Measurements from ENCODE around the gene PSMD5.
A peak's percentile ranks its signal among the peaks of the same experiment; 100 is the strongest.

The PSMD5 gene

DNA sequence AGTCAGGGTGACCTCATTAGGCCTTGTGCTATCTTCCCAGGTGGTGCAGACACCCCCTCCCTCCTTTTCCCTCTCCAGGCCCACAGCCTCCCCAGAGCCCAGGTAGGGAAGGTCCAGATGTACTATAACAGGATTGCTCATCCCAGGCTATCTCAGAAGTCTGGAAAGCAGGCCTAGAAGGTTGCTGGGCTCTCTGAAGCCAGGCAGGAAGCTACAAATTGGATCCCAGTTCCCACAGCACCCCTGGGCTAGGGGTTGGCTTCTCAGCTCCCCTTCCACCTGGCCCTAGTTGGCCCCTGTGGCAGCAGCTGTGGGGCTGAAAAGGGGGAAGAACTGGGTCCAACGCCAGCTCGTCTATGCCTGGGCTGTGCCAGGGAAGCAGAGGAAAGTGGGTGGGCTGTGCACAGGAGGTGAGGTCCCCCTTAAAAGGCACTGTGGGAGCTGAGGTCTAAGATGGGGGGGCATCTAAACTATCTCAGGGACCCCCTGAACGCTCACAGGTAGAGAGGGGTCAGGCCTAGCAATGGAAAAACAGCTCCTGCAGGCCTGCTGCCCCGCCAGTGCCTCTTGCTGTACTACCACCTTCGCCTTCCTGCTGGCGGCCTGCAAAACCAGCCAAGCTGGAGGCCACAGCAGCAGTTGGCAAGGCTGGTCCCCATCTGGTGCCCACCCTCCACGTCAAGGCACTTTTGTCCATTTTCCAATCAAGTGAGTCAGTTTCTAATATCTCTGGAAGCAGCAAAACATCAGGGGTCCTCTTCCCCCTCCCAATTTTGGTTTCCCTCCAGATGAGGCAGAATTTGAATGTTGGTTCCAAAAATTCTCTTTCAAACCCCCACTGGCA lies 13.3 kb upstream of the PSMD5 start:
- H3K9me3 Mint-ChIP-seq, result no peaks in the 10 kb centered on the region

DNA sequence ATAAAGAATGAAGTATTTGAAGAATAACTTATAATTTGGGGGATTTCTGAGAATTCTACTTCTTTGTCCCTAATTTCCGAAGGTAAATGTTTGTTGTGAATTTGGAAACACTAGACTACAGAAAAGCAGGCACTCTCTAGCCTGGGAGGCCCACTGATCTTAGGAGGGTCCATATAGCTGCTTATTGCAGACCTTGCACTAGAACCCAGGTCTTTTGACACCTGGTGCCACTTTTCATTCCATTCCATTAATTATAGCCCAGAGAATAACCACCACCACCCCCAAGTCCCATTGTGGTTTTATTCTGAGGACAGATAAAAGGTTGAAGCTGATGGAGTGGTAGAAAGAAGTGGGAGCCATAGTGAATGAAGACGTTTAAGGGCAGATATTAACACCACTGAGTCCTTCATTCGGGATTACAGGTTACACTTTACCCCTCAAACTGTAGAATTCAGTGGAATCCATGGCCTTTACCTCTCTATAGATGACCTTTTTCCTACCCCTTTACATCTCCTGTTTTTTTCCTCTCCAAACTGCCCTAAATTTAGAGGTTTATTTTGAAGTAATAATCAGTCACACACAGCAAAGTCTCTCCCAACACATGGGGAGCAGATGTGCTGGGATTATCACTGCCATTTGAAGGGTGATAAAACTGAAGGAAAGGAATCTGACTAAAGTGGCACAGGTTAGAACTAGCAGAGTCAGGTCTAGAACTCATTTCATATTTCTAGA lies 12.0 kb upstream of the PSMD5 start:
- H3K36me3 Mint-ChIP-seq (ENCODE audit: low read depth), result peaks cover 40% of the 10 kb centered on the region

More for the DNA sequence above, 13.3 kb upstream of the PSMD5 start:
- H3K36me3 Mint-ChIP-seq (ENCODE audit: low read depth), result peaks cover 48% of the 10 kb centered on the region
- peaks cover 7% of the 10 kb centered on the region for H3K4me1 Mint-ChIP-seq (ENCODE audit: low read depth)
- H3K4me3 Mint-ChIP-seq, result no peak overlapping the region
- no peaks in the 10 kb centered on the region for H3K27me3 Mint-ChIP-seq (ENCODE audit: low read depth)
- H3K27ac Mint-ChIP-seq, result peak overlapping the region; percentile 26

DNA sequence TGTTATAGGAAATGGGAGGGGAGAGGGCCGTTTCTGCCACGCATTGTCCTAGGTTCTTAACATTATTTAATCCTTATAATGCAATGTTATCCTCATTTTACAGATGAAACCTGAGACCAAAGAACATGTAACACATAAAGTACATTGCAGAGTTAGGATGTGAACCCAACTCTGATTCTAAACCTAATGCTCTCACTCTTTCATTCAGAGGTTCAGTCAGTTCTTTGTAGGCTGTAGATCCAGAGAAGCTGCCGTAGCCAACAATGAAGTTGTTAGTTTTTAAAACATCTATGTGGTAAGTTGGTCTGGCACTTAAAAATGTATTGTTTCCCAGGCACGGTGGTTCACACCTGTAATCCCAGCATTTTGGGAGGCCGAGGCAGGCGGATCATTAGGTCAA lies 10.5 kb upstream of the PSMD5 start:
- H3K36me3 Mint-ChIP-seq (ENCODE audit: low read depth), result peaks cover 35% of the 10 kb centered on the region
- no peaks in the 10 kb centered on the region for H3K9me3 Mint-ChIP-seq
- no peaks in the 10 kb centered on the region for H3K27me3 Mint-ChIP-seq (ENCODE audit: low read depth)
- no peak overlapping the region for H3K4me3 Mint-ChIP-seq
- no peak overlapping the region for H3K27ac Mint-ChIP-seq
- peaks cover 9% of the 10 kb centered on the region for H3K4me1 Mint-ChIP-seq (ENCODE audit: low read depth)

More for the DNA sequence above, 12.0 kb upstream of the PSMD5 start:
- Mint-ChIP-seq H3K27me3 (ENCODE audit: low read depth) (no peaks in the 10 kb centered on the region), H3K4me1 (ENCODE audit: low read depth) (peaks cover 7% of the 10 kb centered on the region), H3K27ac (peak overlapping the region; percentile 21), H3K4me3 (no peak overlapping the region), H3K9me3 (no peaks in the 10 kb centered on the region)

DNA sequence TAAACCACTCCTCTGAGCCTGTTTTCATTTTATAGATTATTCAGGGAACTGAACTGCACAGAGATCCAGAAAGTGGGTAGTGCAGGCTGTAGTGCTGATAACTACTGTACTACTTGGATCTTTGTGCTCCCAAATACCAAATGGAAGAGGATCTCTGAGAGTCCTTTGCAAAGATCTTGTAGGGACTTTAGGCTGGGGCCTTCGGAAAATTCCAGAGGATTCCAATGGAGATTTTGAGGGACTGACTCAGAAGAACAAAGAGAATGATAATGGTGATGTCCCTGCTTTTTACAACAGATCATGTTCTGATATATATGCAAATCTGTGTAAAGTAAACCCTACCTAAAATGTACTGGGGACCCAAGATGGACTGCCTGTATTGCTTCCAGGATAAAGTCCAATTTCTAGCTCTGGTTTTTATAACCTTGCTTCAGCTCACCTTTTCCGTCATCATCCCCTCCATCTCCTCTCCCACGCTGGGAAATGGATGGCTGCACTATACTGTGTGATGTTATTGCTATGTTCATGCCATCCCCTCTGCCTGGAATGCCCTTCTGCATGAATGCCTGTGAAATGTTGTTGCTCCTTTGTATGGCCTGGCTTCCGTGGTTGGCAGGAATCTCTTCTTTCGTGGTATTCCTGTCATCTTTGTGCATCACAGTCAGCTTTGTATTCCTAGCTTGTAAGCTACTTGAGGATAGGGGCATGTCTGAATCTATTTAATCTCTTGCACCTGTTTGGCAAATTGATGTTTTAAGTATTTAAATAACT lies 9.7 kb upstream of the PSMD5 start:
- Mint-ChIP-seq H3K4me1 (ENCODE audit: low read depth) (peaks cover 14% of the 10 kb centered on the region), H3K27me3 (ENCODE audit: low read depth) (no peaks in the 10 kb centered on the region), H3K9me3 (no peaks in the 10 kb centered on the region), H3K27ac (no peak overlapping the region), H3K4me3 (no peak overlapping the region), H3K36me3 (ENCODE audit: low read depth) (peaks cover 35% of the 10 kb centered on the region)

DNA sequence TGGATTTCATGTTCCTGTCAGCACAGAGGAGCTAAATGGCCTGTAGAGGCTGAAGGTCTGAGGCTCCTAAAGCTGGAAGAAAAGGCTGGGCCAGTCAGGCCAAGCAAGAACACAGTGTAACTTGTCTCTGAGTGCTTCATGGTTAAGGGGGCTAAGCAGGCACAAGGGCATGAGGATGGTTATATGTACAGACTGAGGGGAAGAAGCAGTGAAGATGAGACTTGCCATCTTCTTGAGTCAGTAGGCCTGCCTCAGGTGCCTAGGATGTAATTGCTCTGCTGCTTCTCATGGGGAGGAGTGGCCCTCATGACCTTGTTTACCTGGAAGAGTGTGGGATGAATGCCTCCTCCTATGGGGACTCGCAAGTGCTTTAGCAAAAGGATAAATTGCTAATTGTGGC lies 8.7 kb upstream of the PSMD5 start:
- H3K36me3 Mint-ChIP-seq (ENCODE audit: low read depth), result peaks cover 34% of the 10 kb centered on the region
- H3K4me1 Mint-ChIP-seq (ENCODE audit: low read depth), result peaks cover 21% of the 10 kb centered on the region
- H3K4me3 Mint-ChIP-seq, result no peak overlapping the region
- no peak overlapping the region for H3K27ac Mint-ChIP-seq
- H3K27me3 Mint-ChIP-seq (ENCODE audit: low read depth), result no peaks in the 10 kb centered on the region
- no peaks in the 10 kb centered on the region for H3K9me3 Mint-ChIP-seq

DNA sequence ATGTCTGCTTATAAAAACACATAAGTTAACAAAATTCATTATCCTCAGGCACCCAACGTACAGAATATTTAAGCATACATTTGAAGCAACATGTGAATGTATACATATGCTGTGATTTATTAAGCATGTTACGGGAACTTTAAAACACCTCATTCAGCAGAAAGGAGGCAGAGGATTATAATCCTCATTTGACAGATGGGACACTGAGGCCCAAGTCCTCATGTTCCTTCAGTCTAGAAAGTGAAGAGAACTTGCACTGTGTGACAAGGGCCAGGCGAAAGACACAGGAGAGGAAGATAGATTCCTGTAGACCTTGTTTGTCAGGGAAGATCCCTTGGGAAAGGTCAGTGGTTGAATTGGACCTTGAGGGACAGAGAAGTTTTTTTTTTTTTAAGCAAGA lies 7.6 kb upstream of the PSMD5 start:
- H3K9me3 Mint-ChIP-seq, result no peaks in the 10 kb centered on the region
- no peaks in the 10 kb centered on the region for H3K27me3 Mint-ChIP-seq (ENCODE audit: low read depth)
- H3K27ac Mint-ChIP-seq, result no peak overlapping the region
- no peak overlapping the region for H3K4me3 Mint-ChIP-seq
- peaks cover 36% of the 10 kb centered on the region for H3K36me3 Mint-ChIP-seq (ENCODE audit: low read depth)
- peaks cover 32% of the 10 kb centered on the region for H3K4me1 Mint-ChIP-seq (ENCODE audit: low read depth)

DNA sequence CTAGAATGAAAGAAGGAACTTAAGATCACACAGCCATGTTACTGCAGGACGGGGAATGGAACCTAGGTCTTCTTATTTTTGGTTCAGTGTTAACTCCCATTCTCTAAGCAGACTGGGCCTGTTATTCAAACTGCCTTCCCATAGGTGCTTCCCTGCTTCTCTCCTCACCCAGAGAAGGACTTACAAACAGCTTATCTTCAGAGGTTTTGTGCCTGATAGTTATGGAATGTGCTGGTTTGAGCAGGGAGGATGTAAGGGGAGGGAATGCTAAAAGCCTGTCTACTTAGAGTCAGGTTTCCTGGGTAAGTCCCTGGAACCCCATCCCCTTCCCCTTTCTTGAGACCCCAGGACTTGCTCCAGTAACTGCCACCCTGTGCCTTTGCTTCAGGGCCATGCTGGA lies 4.2 kb upstream of the PSMD5 start:
- H3K4me3 Mint-ChIP-seq, result no peak overlapping the region
- H3K9me3 Mint-ChIP-seq, result no peaks in the 10 kb centered on the region
- no peaks in the 10 kb centered on the region for H3K27me3 Mint-ChIP-seq (ENCODE audit: low read depth)
- peaks cover 45% of the 10 kb centered on the region for H3K36me3 Mint-ChIP-seq (ENCODE audit: low read depth)
- peaks cover 49% of the 10 kb centered on the region for H3K4me1 Mint-ChIP-seq (ENCODE audit: low read depth)
- peak overlapping the region; percentile 95 for H3K27ac Mint-ChIP-seq

DNA sequence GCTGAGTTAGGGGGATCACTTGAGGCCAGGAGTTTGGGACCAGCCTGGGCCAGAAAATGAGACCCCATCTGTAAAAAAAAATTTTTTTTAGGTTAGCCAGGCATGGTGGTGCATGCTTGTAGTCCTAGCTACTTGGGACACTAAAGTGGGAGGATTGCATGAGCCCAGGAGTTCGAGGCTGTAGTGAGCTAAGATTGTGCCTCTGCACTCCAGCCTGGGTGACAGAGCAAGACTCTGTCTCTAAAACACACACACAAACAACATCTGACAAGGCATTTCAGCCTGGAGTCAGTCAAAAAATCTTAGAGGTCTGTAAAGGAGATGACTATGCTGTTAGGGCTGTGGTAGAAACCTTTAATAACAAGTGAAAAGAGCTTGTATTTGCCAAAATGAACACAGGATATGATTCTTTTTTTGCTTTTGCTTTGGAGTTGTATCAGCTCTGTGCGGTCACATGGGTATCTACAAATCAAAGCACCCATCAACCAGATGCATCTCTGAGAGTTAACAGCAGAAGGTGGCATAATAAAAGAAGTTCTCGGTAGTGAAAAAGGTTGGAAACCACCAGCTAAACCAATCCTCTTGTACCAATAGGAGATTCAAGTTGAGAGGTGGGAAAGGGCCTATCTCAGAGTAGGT lies 3.6 kb upstream of the PSMD5 start:
- peaks cover 55% of the 10 kb centered on the region for H3K4me1 Mint-ChIP-seq (ENCODE audit: low read depth)
- peak overlapping the region; percentile 49 for H3K4me3 Mint-ChIP-seq
- no peaks in the 10 kb centered on the region for H3K9me3 Mint-ChIP-seq
- no peaks in the 10 kb centered on the region for H3K27me3 Mint-ChIP-seq (ENCODE audit: low read depth)
- peaks cover 46% of the 10 kb centered on the region for H3K36me3 Mint-ChIP-seq (ENCODE audit: low read depth)
- peak overlapping the region; percentile 95 for H3K27ac Mint-ChIP-seq

DNA sequence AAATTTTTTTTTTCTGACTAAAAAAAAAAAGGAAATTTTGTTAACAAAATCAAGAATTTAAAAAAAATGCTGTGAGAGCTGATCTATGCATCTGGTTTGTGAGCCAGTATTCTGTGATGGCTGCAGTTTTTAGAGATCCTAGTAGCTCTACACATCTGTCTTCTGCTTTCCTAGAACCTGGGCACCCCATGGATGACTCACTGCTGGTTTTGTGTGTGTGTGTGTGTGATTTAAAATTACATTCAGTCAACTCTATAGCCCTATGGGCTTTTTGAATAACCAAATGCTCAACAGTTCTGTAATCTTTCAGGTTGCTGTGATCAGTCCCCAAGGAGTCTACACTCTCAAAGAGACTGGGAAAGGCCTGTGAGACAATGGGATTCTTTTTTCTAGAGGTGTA lies 2.5 kb upstream of the PSMD5 start:
- peaks cover 56% of the 10 kb centered on the region for H3K4me1 Mint-ChIP-seq (ENCODE audit: low read depth)
- H3K36me3 Mint-ChIP-seq (ENCODE audit: low read depth), result peaks cover 39% of the 10 kb centered on the region
- H3K4me3 Mint-ChIP-seq, result peak overlapping the region; percentile 96
- peak overlapping the region; percentile 95 for H3K27ac Mint-ChIP-seq
- no peaks in the 10 kb centered on the region for H3K9me3 Mint-ChIP-seq
- H3K27me3 Mint-ChIP-seq (ENCODE audit: low read depth), result no peaks in the 10 kb centered on the region

DNA sequence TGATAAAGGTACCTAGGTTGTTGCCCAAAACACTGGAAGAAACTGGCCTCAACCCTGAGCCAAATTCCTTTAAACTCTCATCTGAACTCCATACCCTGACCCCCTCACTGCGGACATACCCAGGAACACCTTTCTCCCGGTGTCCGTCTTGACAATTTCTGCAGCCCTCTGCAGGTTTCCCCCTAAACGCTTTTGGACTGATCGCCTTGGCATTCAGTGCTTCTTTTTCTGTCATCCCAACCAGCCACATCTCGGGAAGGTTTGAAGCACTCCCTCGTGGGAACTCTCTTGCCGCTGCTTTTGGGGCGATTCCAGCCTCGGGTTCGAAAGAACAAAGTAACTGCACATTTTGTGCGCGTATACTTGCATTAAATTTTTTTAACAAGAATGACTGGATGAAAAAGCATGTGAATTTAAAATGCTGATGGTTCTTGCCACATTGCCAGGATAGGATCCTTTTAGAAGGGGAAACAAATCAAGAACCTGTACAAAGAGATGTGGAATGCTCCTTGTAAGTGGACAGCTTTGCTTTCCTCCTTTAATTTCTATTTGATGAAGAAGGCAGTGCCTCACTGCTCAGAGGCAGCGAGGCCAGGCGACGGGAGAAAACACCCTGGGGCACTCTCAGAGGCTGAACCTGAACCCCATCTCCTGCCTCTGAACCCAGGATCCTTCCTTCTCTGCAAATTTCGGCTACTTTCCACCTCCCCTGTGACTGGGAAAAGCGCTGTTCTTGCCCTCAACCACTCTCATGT lies 615 bp downstream of the PSMD5 start:
- Mint-ChIP-seq H3K27me3 (ENCODE audit: low read depth) (no peaks in the 10 kb centered on the region), H3K9me3 (no peaks in the 10 kb centered on the region), H3K4me1 (ENCODE audit: low read depth) (peaks cover 65% of the 10 kb centered on the region), H3K27ac (peak overlapping the region; percentile 95), H3K4me3 (peak overlapping the region; percentile 96), H3K36me3 (ENCODE audit: low read depth) (peaks cover 40% of the 10 kb centered on the region)

DNA sequence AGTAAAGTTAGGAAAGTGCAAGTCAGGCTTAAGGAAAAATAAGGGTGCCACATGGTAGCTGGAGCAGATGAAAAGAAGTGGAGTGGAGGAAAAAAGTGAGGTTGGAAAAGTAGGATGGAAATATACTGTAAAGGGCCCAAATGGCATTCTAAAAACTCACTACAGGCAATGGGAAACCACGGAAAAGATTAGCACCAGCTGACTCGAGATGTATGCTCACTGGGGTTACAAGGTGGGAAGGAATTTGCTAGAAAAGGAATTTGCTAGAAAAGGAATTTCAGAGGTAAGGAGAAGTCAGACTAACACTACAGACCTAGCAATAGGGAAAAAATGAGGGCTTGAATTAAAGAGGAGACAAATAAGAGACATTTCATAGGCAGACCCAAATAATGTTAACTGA lies 3.6 kb downstream of the PSMD5 start:
- Mint-ChIP-seq H3K27ac (peak overlapping the region; percentile 39), H3K9me3 (no peaks in the 10 kb centered on the region), H3K4me1 (ENCODE audit: low read depth) (peaks cover 47% of the 10 kb centered on the region), H3K27me3 (ENCODE audit: low read depth) (no peaks in the 10 kb centered on the region), H3K4me3 (no peak overlapping the region), H3K36me3 (ENCODE audit: low read depth) (peaks cover 36% of the 10 kb centered on the region)

DNA sequence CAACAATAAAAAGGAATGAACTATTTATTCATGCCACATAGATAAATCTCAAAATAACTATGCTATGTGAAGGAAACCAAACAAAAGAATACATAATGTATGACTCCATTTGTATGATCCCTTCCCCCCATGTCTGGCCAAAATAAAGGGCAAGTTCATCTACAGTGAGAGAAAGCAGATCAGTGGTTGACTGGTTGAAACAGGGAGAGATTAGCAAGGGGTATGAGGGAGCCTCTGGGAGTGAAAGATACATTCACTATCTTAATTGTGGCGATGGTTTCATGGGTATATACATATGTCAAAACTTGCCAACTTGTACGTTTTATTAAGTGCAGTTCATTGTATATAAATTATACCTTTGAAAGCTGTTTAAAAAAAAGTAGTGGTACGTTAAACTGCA lies 4.8 kb downstream of the PSMD5 start:
- H3K4me3 Mint-ChIP-seq, result no peak overlapping the region
- peaks cover 43% of the 10 kb centered on the region for H3K4me1 Mint-ChIP-seq (ENCODE audit: low read depth)
- peaks cover 34% of the 10 kb centered on the region for H3K36me3 Mint-ChIP-seq (ENCODE audit: low read depth)
- no peaks in the 10 kb centered on the region for H3K9me3 Mint-ChIP-seq
- H3K27me3 Mint-ChIP-seq (ENCODE audit: low read depth), result no peaks in the 10 kb centered on the region
- H3K27ac Mint-ChIP-seq, result no peak overlapping the region

DNA sequence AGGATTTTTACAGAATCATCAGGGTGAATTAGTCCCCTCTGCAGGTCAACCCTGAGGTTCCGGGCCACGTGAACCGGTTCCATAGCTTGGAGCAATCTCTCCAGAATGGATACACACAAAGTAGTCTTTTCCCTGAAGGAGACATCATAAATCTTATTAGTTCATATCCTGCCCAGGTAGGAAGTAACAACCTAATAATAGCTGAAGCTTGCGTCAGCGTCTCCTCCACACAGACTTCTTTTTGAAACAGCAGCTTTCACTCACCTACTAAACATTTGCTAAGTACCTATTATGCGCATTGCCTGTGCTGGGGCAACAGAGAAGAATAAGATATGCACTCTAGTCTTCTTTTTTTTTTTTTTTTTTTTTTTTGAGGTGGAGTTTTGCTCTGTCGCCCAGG lies 9.4 kb downstream of the PSMD5 start:
- Mint-ChIP-seq H3K4me3 (no peak overlapping the region), H3K36me3 (ENCODE audit: low read depth) (peaks cover 38% of the 10 kb centered on the region), H3K27ac (no peak overlapping the region), H3K9me3 (no peaks in the 10 kb centered on the region), H3K27me3 (ENCODE audit: low read depth) (no peaks in the 10 kb centered on the region), H3K4me1 (ENCODE audit: low read depth) (peaks cover 21% of the 10 kb centered on the region)

DNA sequence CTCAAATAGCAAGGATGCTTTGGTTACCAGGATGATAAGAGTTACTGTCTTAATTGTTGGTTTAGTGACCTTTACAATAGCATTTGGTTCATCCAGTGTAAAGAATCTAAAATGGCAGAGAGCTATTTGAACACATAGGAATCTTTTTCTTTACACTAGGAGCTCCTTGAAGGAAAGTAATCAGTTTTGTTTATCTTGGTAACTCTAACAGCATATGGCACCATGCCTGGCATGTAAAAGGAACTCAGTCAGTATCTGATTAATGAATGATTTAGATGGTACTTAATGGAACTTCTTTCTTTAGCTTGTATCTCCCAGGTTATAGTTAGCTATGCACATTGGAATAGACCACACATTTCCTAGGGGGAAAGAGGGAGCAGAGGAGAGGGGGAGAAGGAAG lies 9.9 kb downstream of the PSMD5 start:
- Mint-ChIP-seq H3K27me3 (ENCODE audit: low read depth) (no peaks in the 10 kb centered on the region), H3K4me1 (ENCODE audit: low read depth) (peaks cover 19% of the 10 kb centered on the region), H3K36me3 (ENCODE audit: low read depth) (peaks cover 39% of the 10 kb centered on the region), H3K9me3 (no peaks in the 10 kb centered on the region), H3K4me3 (no peak overlapping the region), H3K27ac (no peak overlapping the region)

Data from T-helper 1 cell treated with Interleukin-12 subunit alpha and Interleukin-12 subunit beta and Interleukin-4 antibody, amounts not matched to agents 30 μg/mL and 1 μg/mL, for 36 hours (primary cell).